Ovary (tissue), 9 donors: ENCODE data around the gene GAS2L1. TPM values are rescaled to one million over a fixed set of nuclear protein-coding genes. Genes with fewer than 3 reads are reported as not detected.

Experiments used
- DNase-seq, 5 donors: peaks; one replicate each; pipeline ENCODE4 v3.0.0-alpha.2; 2019 to 2020
- H3K27ac ChIP-seq, 2 donors: fragments of 200-600 bp; one replicate each; pipeline versions ENCODE4 v1.5.1 to v1.8.0; 2019 to 2022
- H3K27me3 ChIP-seq: fragments of 200-600 bp; one replicate; pipeline ENCODE4 v1.8.0; 2022
- H3K36me3 ChIP-seq: fragments of 200-600 bp; sonication (generic); one replicate; pipeline ENCODE4 v1.5.1; 2019
- H3K4me1 ChIP-seq: one replicate; pipeline ENCODE4 v1.8.1; 2013; ENCODE audit warnings: mild to moderate bottlenecking, moderate library complexity; ENCODE audit not compliant: insufficient read depth
- H3K4me3 ChIP-seq: fragments of 200-600 bp; sonication (generic); one replicate; pipeline ENCODE4 v1.5.1; 2017
- H3K9me3 ChIP-seq, 2 donors: fragments of 200-600 bp in 1 of 2; sonication (generic) in 1 of 2; one replicate each; pipeline versions ENCODE4 v1.5.1 to v1.8.1; 2013 to 2019; ENCODE audit warnings: mild to moderate bottlenecking in 1 of 2, moderate library complexity in 1 of 2
- EP300 ChIP-seq: sonication (generic); formaldehyde crosslinking; IDR thresholded peaks from one replicate; pipeline ENCODE4 v1.6.1; 2017; ENCODE audit warnings: antibody characterized with exemption
- POLR2A ChIP-seq: fragments of 450-650 bp; IDR thresholded peaks from one replicate; pipeline ENCODE4 v1.6.1; 2017; ENCODE audit warnings: antibody characterized with exemption, mild to moderate bottlenecking, moderate library complexity
- WGBS, 3 donors: extraction: QIAGEN DNeasy Blood & Tissue Kit in 1 of 3; methylation state at CpG; one replicate each; pipeline versions ENCODE4 v1.1.5 to v1.1.7; 2013 to 2017; 5-methylcytosine and 5-hydroxymethylcytosine counted together
- intact Hi-C, 4 donors: fragments of 100-400 bp; cut with DNase I; formaldehyde crosslinking; loops; one replicate each; pipeline versions ENCODE4 v1.11.0 to v1.15.1; 2022 to 2023
- polyA plus RNA-seq, 2 donors: library from polyadenylated mRNA; stranded (reverse); fragments of 200-250 nt in 1 of 2; fragments of 350-450 nt in 1 of 2; fragmentation: Illumina TruSeq in 1 of 2; extraction: RNeasy Lipid Tissue Mini Kit (QIAGEN cat#74804) in 1 of 2; gene quantifications; one replicate each; pipeline ENCODE4 v1.2.3, GENCODE V29; 2013 to 2014
- total RNA-seq, 7 donors: library from RNA; depleted of rRNA in 2 of 7; stranded (reverse); fragments of >200 nt in 2 of 7; fragmentation: NEBNext Ultra II Directional in 3 of 7; extraction: Animal tissue kit (Norgen Biotek cat#: 25700) in 3 of 7; gene quantifications; one replicate each; pipeline versions ENCODE4 v1.1.0 to v1.2.4, GENCODE V29; 2016 to 2023
- TF ChIP-seq, protein P1 (sequence below), 3 donors: fragments of 450-650 bp in 2 of 3; fragments of 200-600 bp in 1 of 3; IDR thresholded peaks; one replicate each; pipeline versions ENCODE4 v1.5.1 to v1.8.0; 2016 to 2022; ENCODE audit warnings: antibody characterized with exemption in 3 of 3, mild to moderate bottlenecking in 1 of 3
- donor health status: DM: no; HTN: no; CAD: no; lungs with moderate emphysema.
- donor health status: DM: no; HTN: no; CAD: no.
- donor health status: Bipolar disorder and iron deficiency.
- donor health status: DM: yes; HTN: yes; CAD: no.
- donor health status: DM: no; HTN: no; CAD: no.
- donor health status: DM: yes; HTN: yes; CAD: no.

The GAS2L1 gene
- total and polyA plus RNA-seq, 9 donors = 2.1 to 21.0 (median 9.8) TPM

DNA sequence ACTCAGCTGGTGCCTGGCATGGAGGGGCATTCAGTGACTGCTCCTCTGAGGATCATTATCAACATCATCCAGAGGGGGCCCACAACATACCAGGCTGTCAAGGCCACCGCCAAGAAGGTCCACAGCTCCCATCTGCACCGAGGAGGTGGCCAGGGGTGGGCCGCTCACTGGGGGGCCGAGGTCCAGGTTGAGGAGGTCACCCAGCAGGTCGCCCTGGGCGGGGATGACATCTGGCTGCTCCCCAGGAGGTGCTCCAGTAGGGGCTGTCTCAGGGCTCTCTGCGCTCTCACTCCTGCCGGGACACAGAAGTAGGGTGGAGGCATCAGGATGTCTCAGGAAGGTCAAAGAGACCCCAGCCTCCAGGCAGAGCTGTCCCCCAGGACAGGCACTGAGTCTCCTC is 34.1 kb downstream of the GAS2L1 start:
- TF ChIP-seq, protein P1, sequence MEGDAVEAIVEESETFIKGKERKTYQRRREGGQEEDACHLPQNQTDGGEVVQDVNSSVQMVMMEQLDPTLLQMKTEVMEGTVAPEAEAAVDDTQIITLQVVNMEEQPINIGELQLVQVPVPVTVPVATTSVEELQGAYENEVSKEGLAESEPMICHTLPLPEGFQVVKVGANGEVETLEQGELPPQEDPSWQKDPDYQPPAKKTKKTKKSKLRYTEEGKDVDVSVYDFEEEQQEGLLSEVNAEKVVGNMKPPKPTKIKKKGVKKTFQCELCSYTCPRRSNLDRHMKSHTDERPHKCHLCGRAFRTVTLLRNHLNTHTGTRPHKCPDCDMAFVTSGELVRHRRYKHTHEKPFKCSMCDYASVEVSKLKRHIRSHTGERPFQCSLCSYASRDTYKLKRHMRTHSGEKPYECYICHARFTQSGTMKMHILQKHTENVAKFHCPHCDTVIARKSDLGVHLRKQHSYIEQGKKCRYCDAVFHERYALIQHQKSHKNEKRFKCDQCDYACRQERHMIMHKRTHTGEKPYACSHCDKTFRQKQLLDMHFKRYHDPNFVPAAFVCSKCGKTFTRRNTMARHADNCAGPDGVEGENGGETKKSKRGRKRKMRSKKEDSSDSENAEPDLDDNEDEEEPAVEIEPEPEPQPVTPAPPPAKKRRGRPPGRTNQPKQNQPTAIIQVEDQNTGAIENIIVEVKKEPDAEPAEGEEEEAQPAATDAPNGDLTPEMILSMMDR (IDR thresholded peaks at IDR 0.05) = no peak
- TF ChIP-seq POLR2A (no peak), EP300 (no peak)
- Histone ChIP-seq H3K4me1 (no peaks in the 10 kb centered on the region), H3K4me3 (no peak overlapping the region), H3K9me3 (no peaks in the 10 kb centered on the region), H3K27me3 (no peaks in the 10 kb centered on the region), H3K36me3 (no peaks in the 10 kb centered on the region), H3K27ac (no peak overlapping the region)
- WGBS, 3 donors = 84 to 87% (median 86%) methylated on average over 8 of the region's 8 CpGs
- intact Hi-C loops = no loop called here
- DNase-seq = no peak

GRCh38 chr22:29341056-29341848 is 34.8 kb downstream of the GAS2L1 start:
- no peaks in the 10 kb centered on the region for H3K4me1 ChIP-seq
- DNase-seq = no peak
- H3K4me3 ChIP-seq = no peak overlapping the region
- TF ChIP-seq, protein P1 (IDR thresholded peaks at IDR 0.05) = no peak
- TF ChIP-seq POLR2A (no peak), EP300 (no peak)
- H3K27me3 ChIP-seq = no peaks in the 10 kb centered on the region
- H3K9me3 ChIP-seq = no peaks in the 10 kb centered on the region
- WGBS, 3 donors = 91 to 92% (median 91%) methylated on average over 25 of the region's 25 CpGs
- intact Hi-C loops = no loop called here
- no peak overlapping the region for H3K27ac ChIP-seq
- H3K36me3 ChIP-seq = no peaks in the 10 kb centered on the region

DNA sequence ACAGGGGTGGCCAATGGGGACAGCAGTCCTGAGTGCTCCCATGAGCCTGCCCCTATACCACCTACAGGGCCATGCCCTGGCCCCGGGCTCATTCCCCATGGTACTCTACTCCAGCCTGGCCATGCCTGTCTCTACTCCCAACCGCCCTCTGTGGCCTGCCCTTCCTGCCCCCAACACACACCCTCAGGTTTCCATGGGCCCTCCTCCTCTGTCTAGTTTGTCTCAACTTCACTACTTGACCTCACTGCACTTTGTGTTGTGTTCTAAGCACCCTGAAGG is 35.3 kb downstream of the GAS2L1 start:
- intact Hi-C loops = no loop called here
- no peak overlapping the region for H3K4me3 ChIP-seq
- H3K36me3 ChIP-seq = no peaks in the 10 kb centered on the region
- DNase-seq = no peak
- no peaks in the 10 kb centered on the region for H3K9me3 ChIP-seq
- H3K4me1 ChIP-seq = no peaks in the 10 kb centered on the region
- WGBS, 3 donors = 90 to 100% (median 100%) methylated on average over 2 of the region's 2 CpGs
- H3K27ac ChIP-seq = no peak overlapping the region
- no peaks in the 10 kb centered on the region for H3K27me3 ChIP-seq
- no peak for TF ChIP-seq POLR2A
- TF ChIP-seq, protein P1 (IDR thresholded peaks at IDR 0.05) = no peak

- WGBS, 3 donors = 90 to 97% (median 94%) methylated on average over 6 of the region's 6 CpGs
- Histone ChIP-seq H3K36me3 (no peaks in the 10 kb centered on the region), H3K27me3 (no peaks in the 10 kb centered on the region), H3K9me3 (no peaks in the 10 kb centered on the region), H3K4me1 (no peaks in the 10 kb centered on the region), H3K4me3 (no peak overlapping the region), H3K27ac (no peak overlapping the region)
- DNase-seq = no peak
- TF ChIP-seq EP300 (no peak), POLR2A (no peak)
- TF ChIP-seq, protein P1 (IDR thresholded peaks at IDR 0.05) = no peak
- intact Hi-C loops = no loop called here
Observed at GRCh38 chr22:29342177-29342576, 35.7 kb downstream of the GAS2L1 start.
